Measurements from ENCODE around the gene C1orf232.

DNA sequence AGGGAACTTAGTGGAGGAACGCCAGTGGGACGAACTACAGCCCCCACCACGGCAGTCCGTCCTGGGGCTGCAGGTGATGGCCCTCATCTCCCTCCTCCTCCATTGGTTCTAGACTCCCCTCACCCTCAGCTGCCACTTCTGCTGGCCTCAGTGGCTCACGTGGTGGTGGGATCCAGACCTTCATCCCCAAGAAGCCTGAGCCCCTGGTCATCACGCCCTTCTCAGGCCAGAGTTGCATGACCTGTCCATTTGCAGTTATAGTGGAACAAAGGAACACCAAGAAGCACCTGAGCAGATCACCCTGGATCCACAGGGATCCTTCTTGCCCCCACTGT is 22.8 kb downstream of the C1orf232 start:
- TF ChIP-seq, protein P1, sequence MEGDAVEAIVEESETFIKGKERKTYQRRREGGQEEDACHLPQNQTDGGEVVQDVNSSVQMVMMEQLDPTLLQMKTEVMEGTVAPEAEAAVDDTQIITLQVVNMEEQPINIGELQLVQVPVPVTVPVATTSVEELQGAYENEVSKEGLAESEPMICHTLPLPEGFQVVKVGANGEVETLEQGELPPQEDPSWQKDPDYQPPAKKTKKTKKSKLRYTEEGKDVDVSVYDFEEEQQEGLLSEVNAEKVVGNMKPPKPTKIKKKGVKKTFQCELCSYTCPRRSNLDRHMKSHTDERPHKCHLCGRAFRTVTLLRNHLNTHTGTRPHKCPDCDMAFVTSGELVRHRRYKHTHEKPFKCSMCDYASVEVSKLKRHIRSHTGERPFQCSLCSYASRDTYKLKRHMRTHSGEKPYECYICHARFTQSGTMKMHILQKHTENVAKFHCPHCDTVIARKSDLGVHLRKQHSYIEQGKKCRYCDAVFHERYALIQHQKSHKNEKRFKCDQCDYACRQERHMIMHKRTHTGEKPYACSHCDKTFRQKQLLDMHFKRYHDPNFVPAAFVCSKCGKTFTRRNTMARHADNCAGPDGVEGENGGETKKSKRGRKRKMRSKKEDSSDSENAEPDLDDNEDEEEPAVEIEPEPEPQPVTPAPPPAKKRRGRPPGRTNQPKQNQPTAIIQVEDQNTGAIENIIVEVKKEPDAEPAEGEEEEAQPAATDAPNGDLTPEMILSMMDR (IDR thresholded peaks at IDR 0.05), result no peak
- no peak for TF ChIP-seq POLR2A (IDR thresholded peaks at IDR 0.05)

Data from testis (tissue), 2 donors.